Progenitor cell of endocrine pancreas (in vitro differentiated cells): ENCODE measurements around the gene BPTF. TPM values are rescaled to one million over a fixed set of nuclear protein-coding genes. Genes with fewer than 3 reads are reported as not detected.
"Not testable (repeated sequence)": the region's sequence is repeated elsewhere in the genome, so short reads cannot be mapped to it uniquely, and the experiment has no call there.

Experiments
- DNase-seq: peaks from one replicate; pipeline ENCODE4 v3.0.0; 2021; ENCODE audit warnings: low spot score; ENCODE audit not compliant: unreplicated experiment
- H3K27ac Mint-ChIP-seq: 2 replicates; pipeline ENCODE4 v1.8.0; 2021; ENCODE audit warnings: mild to moderate bottlenecking, moderate library complexity, mixed read lengths
- H3K27me3 Mint-ChIP-seq: 2 replicates; pipeline ENCODE4 v1.8.0; 2021; ENCODE audit warnings: mixed read lengths
- H3K36me3 Mint-ChIP-seq: 2 replicates; pipeline ENCODE4 v1.8.0; 2022; ENCODE audit warnings: mixed read lengths; ENCODE audit not compliant: insufficient read depth
- H3K4me1 Mint-ChIP-seq: 2 replicates; pipeline ENCODE4 v1.8.0; 2021; ENCODE audit warnings: low read depth, mixed read lengths
- H3K4me3 Mint-ChIP-seq: 2 replicates; pipeline ENCODE4 v1.8.0; 2021; ENCODE audit warnings: low read depth, mild to moderate bottlenecking, moderate library complexity, mixed read lengths
- H3K9me3 Mint-ChIP-seq: 2 replicates; pipeline ENCODE4 v1.8.0; 2021; ENCODE audit warnings: low read depth, mixed read lengths
- total RNA-seq: library from RNA; stranded (reverse); gene quantifications from 2 replicates; pipeline ENCODE4 v1.2.1, GENCODE V29; 2021
- TF ChIP-seq, protein P1 (sequence below): fragments of 200-600 bp; sonication (generic); IDR thresholded peaks from one replicate; pipeline ENCODE4 v1.5.0; 2021; ENCODE audit warnings: antibody characterized with exemption, mild to moderate bottlenecking; ENCODE audit not compliant: unreplicated experiment

Gene BPTF
- total RNA-seq, 1 donor from 2014 or later, result 194 TPM

- H3K9me3 Mint-ChIP-seq, result no peaks in the 10 kb centered on the region
- H3K4me1 Mint-ChIP-seq, result peaks cover 15% of the 10 kb centered on the region
- H3K36me3 Mint-ChIP-seq, result peaks cover 22% of the 10 kb centered on the region
- no peak for DNase-seq
- peak overlapping the region; percentile 91 for H3K27ac Mint-ChIP-seq
- TF ChIP-seq, protein P1, sequence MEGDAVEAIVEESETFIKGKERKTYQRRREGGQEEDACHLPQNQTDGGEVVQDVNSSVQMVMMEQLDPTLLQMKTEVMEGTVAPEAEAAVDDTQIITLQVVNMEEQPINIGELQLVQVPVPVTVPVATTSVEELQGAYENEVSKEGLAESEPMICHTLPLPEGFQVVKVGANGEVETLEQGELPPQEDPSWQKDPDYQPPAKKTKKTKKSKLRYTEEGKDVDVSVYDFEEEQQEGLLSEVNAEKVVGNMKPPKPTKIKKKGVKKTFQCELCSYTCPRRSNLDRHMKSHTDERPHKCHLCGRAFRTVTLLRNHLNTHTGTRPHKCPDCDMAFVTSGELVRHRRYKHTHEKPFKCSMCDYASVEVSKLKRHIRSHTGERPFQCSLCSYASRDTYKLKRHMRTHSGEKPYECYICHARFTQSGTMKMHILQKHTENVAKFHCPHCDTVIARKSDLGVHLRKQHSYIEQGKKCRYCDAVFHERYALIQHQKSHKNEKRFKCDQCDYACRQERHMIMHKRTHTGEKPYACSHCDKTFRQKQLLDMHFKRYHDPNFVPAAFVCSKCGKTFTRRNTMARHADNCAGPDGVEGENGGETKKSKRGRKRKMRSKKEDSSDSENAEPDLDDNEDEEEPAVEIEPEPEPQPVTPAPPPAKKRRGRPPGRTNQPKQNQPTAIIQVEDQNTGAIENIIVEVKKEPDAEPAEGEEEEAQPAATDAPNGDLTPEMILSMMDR, result peak; percentile 35
- no peak overlapping the region for H3K4me3 Mint-ChIP-seq
- no peaks in the 10 kb centered on the region for H3K27me3 Mint-ChIP-seq
Observed at GRCh38 chr17:67891481-67892119, 66.3 kb downstream of the BPTF start.

GRCh38 chr17:67902511-67903231 is 77.4 kb downstream of the BPTF start:
- H3K27me3 Mint-ChIP-seq, result no peaks in the 10 kb centered on the region
- H3K4me3 Mint-ChIP-seq, result no peak overlapping the region
- H3K9me3 Mint-ChIP-seq, result no peaks in the 10 kb centered on the region
- H3K27ac Mint-ChIP-seq, result peak overlapping the region; percentile 43
- peaks cover 27% of the 10 kb centered on the region for H3K36me3 Mint-ChIP-seq
- TF ChIP-seq, protein P1, result no peak
- DNase-seq, result no peak
- no peaks in the 10 kb centered on the region for H3K4me1 Mint-ChIP-seq

DNA sequence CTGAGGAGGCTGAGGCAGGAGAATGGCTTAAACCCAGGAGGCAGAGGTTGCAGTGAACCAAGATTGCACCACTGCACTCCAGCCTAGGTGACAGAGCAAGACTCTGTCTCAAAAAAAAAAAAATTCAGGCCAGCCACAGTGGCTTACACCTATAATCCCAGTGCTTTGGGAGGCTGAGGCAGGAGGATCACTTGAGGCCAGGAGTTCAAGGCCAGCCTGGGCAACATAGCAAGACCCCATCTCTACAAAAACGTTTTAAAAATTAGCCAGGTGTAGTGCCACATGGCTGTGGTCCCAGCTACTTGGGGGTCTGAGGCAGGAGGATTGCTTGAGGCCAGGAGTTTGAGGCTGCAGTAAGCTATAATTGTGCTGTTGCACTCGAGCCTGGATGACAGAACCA is 80.0 kb downstream of the BPTF start:
- H3K27me3 Mint-ChIP-seq, H3K9me3 Mint-ChIP-seq, H3K4me3 Mint-ChIP-seq, H3K4me1 Mint-ChIP-seq, H3K27ac Mint-ChIP-seq, DNase-seq: not testable (repeated sequence)
- peaks cover 37% of the 10 kb centered on the region for H3K36me3 Mint-ChIP-seq

DNA sequence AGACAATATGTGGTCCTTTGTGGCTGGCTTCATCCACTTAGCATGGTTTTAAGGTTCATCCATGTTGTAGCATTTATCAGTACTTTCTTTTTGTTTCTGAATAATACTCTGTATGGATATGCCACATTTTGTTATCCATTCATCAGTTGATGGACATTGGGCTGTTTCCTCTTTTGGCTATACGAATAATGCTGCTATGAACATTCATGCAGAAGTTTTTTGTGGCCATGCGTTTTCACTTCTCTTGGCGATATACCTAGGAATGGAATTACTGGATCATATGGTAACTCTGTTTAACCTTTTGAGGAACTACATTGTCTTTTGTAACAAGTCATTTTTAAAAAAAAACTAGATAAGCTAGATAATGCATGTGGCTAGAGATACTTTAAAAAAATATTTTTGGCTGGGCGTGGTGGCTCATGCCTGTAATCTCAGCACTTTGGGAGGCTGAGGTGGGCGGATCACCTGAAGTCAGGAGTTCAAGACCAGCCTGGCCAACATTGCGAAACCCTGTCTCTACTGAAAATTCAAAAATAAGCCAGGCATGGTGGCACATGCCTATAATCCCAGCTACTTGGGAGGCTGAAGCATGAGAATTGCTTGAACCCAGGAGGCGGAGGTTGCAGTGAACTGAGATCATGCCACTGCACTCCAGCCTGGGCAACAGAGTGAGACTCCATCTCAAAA is 85.0 kb downstream of the BPTF start:
- H3K4me1 Mint-ChIP-seq, DNase-seq, H3K27ac Mint-ChIP-seq, H3K9me3 Mint-ChIP-seq, H3K4me3 Mint-ChIP-seq, H3K27me3 Mint-ChIP-seq: not testable (repeated sequence)
- H3K36me3 Mint-ChIP-seq, result peaks cover 42% of the 10 kb centered on the region

GRCh38 chr17:67911059-67911782 is 85.9 kb downstream of the BPTF start:
- H3K36me3 Mint-ChIP-seq, result peaks cover 43% of the 10 kb centered on the region
- H3K27ac Mint-ChIP-seq, result peak overlapping the region; percentile 75
- no peaks in the 10 kb centered on the region for H3K4me1 Mint-ChIP-seq

More at GRCh38 chr17:67911059-67911782, 85.9 kb downstream of the BPTF start:
- Mint-ChIP-seq H3K9me3 (no peaks in the 10 kb centered on the region), H3K27me3 (no peaks in the 10 kb centered on the region), H3K4me3 (no peak overlapping the region)
- TF ChIP-seq, protein P1, result no peak
- DNase-seq, result no peak
